Neural progenitor cell (in vitro differentiated cells): ENCODE measurements around the gene CREG2. TPM values are rescaled to one million over a fixed set of nuclear protein-coding genes. Genes with fewer than 3 reads are reported as not detected.
A peak's percentile ranks its signal among the peaks of the same experiment; 100 is the strongest.

Experiments used
- DNase-seq: peaks from one replicate; pipeline ENCODE4 v3.0.0-alpha.2; 2016; ENCODE audit warnings: low spot score
- H2AFZ ChIP-seq: fragments of 200-600 bp; sonication (generic); replicated peaks from 2 replicates; pipeline ENCODE4 v1.6.1; 2016; ENCODE audit warnings: antibody characterized with exemption
- H3F3A ChIP-seq: fragments of 200-600 bp; sonication (generic); 2 replicates; pipeline ENCODE4 v1.6.1; 2016; ENCODE audit warnings: antibody characterized with exemption, low read depth
- H3K27ac ChIP-seq: fragments of 200-600 bp; sonication (generic); 2 replicates; pipeline ENCODE4 v1.5.1; 2016; ENCODE audit warnings: mild to moderate bottlenecking
- H3K27me3 ChIP-seq: fragments of 200-600 bp; sonication (generic); 2 replicates; pipeline ENCODE4 v1.6.1; 2016; ENCODE audit warnings: mild to moderate bottlenecking, moderate library complexity
- H3K36me3 ChIP-seq: fragments of 200-600 bp; sonication (generic); 2 replicates; pipeline ENCODE4 v1.5.1; 2016
- H3K4me1 ChIP-seq: fragments of 200-600 bp; sonication (generic); 2 replicates; pipeline ENCODE4 v1.6.1; 2016; ENCODE audit warnings: mixed run types
- H3K4me2 ChIP-seq: fragments of 200-600 bp; sonication (generic); 2 replicates; pipeline ENCODE4 v1.6.1; 2016
- H3K4me3 ChIP-seq: fragments of 200-600 bp; sonication (generic); 2 replicates; pipeline ENCODE4 v1.5.1; 2016
- H3K79me2 ChIP-seq: fragments of 200-600 bp; sonication (generic); 2 replicates; pipeline ENCODE4 v1.6.1; 2016; ENCODE audit warnings: low read depth
- H3K9ac ChIP-seq: fragments of 200-600 bp; sonication (generic); 2 replicates; pipeline ENCODE4 v1.6.1; 2016
- H3K9me3 ChIP-seq: fragments of 200-600 bp; sonication (generic); 2 replicates; pipeline ENCODE4 v1.5.1; 2016; ENCODE audit warnings: low read depth
- H4K20me1 ChIP-seq: fragments of 200-600 bp; sonication (generic); 2 replicates; pipeline ENCODE4 v1.6.1; 2016; ENCODE audit warnings: low read depth
- H3K27ac Mint-ChIP-seq: 3 replicates; pipeline ENCODE4 v1.8.0; 2021; ENCODE audit warnings: mixed read lengths
- H3K27me3 Mint-ChIP-seq: 2 replicates; pipeline ENCODE4 v1.8.0; 2022; ENCODE audit warnings: low read depth, mild to moderate bottlenecking, inconsistent platforms, moderate library complexity, mixed read lengths; ENCODE audit not compliant: insufficient read depth
- H3K36me3 Mint-ChIP-seq: 3 replicates; pipeline ENCODE4 v1.8.0; 2021; ENCODE audit warnings: mixed read lengths
- H3K4me1 Mint-ChIP-seq: 3 replicates; pipeline ENCODE4 v1.8.0; 2021; ENCODE audit warnings: mixed read lengths
- H3K4me3 Mint-ChIP-seq: 3 replicates; pipeline ENCODE4 v1.8.0; 2021; ENCODE audit warnings: mild to moderate bottlenecking, moderate library complexity, mixed read lengths
- H3K9me3 Mint-ChIP-seq: 3 replicates; pipeline ENCODE4 v1.8.0; 2020; ENCODE audit warnings: mixed read lengths
- CTCF ChIP-seq: fragments of 200-600 bp; sonication (generic); IDR thresholded peaks from 2 replicates; pipeline ENCODE4 v1.5.1; 2017; ENCODE audit warnings: antibody characterized with exemption, mild to moderate bottlenecking
- EZH2 ChIP-seq: fragments of 200-600 bp; sonication (generic); IDR thresholded peaks from 2 replicates; pipeline ENCODE4 v1.6.1; 2017; ENCODE audit warnings: antibody characterized with exemption, mild to moderate bottlenecking, moderate library complexity
- EZH2phosphoT487 ChIP-seq: fragments of 200-600 bp; sonication (generic); IDR thresholded peaks from 2 replicates; pipeline ENCODE4 v1.6.1; 2017; ENCODE audit warnings: antibody characterized with exemption
- total RNA-seq: library from RNA; depleted of rRNA; stranded (reverse); fragments of >200 nt; gene quantifications from 2 replicates; pipeline ENCODE4 v1.2.3, GENCODE V29; 2015; ENCODE audit warnings: low replicate concordance

CREG2 gene
- total RNA-seq, 1 donor from 2014 or later, result not detected

- Histone ChIP-seq H3K9ac (no peak within 1 kb of the TSS), H3K9me3 (no peaks in the 10 kb centered on the region), H3K4me1 (peaks cover 11% of the 10 kb centered on the region), H3K27me3 (peaks cover 12% of the 10 kb centered on the region), H3K27ac (no peak within 1 kb of the TSS), H4K20me1 (peaks cover 37% of the 10 kb centered on the region), H3K36me3 (no peaks in the 10 kb centered on the region), H3K79me2 (peaks cover 47% of the 10 kb centered on the region), H3K4me2 (peak within 1 kb of the TSS; percentile 85), H3F3A (no peaks in the 10 kb centered on the region), H3K4me3 (peak within 1 kb of the TSS; percentile 62), H2AFZ (peak within 1 kb of the TSS; percentile 92)
- peak; percentile 93 for DNase-seq
- Mint-ChIP-seq H3K36me3 (peaks cover 16% of the 10 kb centered on the region), H3K4me1 (peaks cover 31% of the 10 kb centered on the region), H3K27ac (peak within 1 kb of the TSS; percentile 66), H3K9me3 (peaks cover 2% of the 10 kb centered on the region), H3K27me3 (peaks cover 2% of the 10 kb centered on the region), H3K4me3 (peak within 1 kb of the TSS; percentile 92)
- TF ChIP-seq EZH2 (peak; percentile 27), CTCF (no peak)
Measured at GRCh38 chr2:101308432-101309210, 78.7 kb downstream of the CREG2 start, which contains the start of gene RNF149. Gene RNF149, minus strand, starts transcription at chr2:101308701. Its CDS starts 113 bp downstream, at chr2:101308588.

GRCh38 chr2:101307950-101308431, 79.3 kb downstream of the CREG2 start:
- Mint-ChIP-seq H3K27ac (peak overlapping the region; percentile 66), H3K36me3 (peaks cover 16% of the 10 kb centered on the region), H3K27me3 (peaks cover 2% of the 10 kb centered on the region), H3K4me1 (peaks cover 31% of the 10 kb centered on the region), H3K9me3 (peaks cover 2% of the 10 kb centered on the region), H3K4me3 (peak overlapping the region; percentile 92)
- H3K27ac ChIP-seq, result no peak overlapping the region
- H2AFZ ChIP-seq, result peak overlapping the region; percentile 87
- no peaks in the 10 kb centered on the region for H3K9me3 ChIP-seq
- H3K9ac ChIP-seq, result no peak overlapping the region
- peaks cover 11% of the 10 kb centered on the region for H3K4me1 ChIP-seq
- peaks cover 38% of the 10 kb centered on the region for H4K20me1 ChIP-seq
- H3K4me2 ChIP-seq, result peak overlapping the region; percentile 85
- H3F3A ChIP-seq, result no peaks in the 10 kb centered on the region
- TF ChIP-seq EZH2 (peak; percentile 49), CTCF (no peak)
- no peaks in the 10 kb centered on the region for H3K36me3 ChIP-seq
- peaks cover 53% of the 10 kb centered on the region for H3K79me2 ChIP-seq
- peak overlapping the region; percentile 62 for H3K4me3 ChIP-seq
- peaks cover 12% of the 10 kb centered on the region for H3K27me3 ChIP-seq
- DNase-seq, result peak; percentile 54

GRCh38 chr2:101307503-101307902, 79.8 kb downstream of the CREG2 start:
- H3K79me2 ChIP-seq, result peaks cover 55% of the 10 kb centered on the region
- Mint-ChIP-seq H3K27ac (peak overlapping the region; percentile 66), H3K27me3 (peaks cover 2% of the 10 kb centered on the region), H3K9me3 (peaks cover 3% of the 10 kb centered on the region), H3K36me3 (peaks cover 17% of the 10 kb centered on the region), H3K4me3 (peak overlapping the region; percentile 92), H3K4me1 (peaks cover 31% of the 10 kb centered on the region)
- H3K4me3 ChIP-seq, result peak overlapping the region; percentile 62
- H3K36me3 ChIP-seq, result no peaks in the 10 kb centered on the region
- no peak for DNase-seq
- peaks cover 38% of the 10 kb centered on the region for H4K20me1 ChIP-seq
- TF ChIP-seq EZH2 (no peak), EZH2phosphoT487 (no peak), CTCF (no peak)
- peak overlapping the region; percentile 85 for H3K4me2 ChIP-seq
- no peaks in the 10 kb centered on the region for H3F3A ChIP-seq
- H3K9me3 ChIP-seq, result no peaks in the 10 kb centered on the region
- H3K27ac ChIP-seq, result no peak overlapping the region
- peak overlapping the region; percentile 87 for H2AFZ ChIP-seq
- peaks cover 11% of the 10 kb centered on the region for H3K4me1 ChIP-seq
- H3K9ac ChIP-seq, result no peak overlapping the region
- peaks cover 12% of the 10 kb centered on the region for H3K27me3 ChIP-seq
